ENCODE results near the gene UBTF.

GRCh38 chr17:44164476-44164875, 55.0 kb downstream of the UBTF start:
- TF ChIP-seq ZFP3 (tag by site-specific recombination; IDR thresholded peaks at IDR 0.05; ENCODE audit: low read depth) (no peak), ZNF433 (tag by site-specific recombination; IDR thresholded peaks at IDR 0.05; ENCODE audit: low read depth) (no peak), ZNF777 (tag by site-specific recombination; IDR thresholded peaks at IDR 0.05; ENCODE audit: borderline replicate concordance) (no peak), YY1 (tag by site-specific recombination; IDR thresholded peaks at IDR 0.05) (no peak), ZNF23 (tag by site-specific recombination; IDR thresholded peaks at IDR 0.05; ENCODE audit: borderline replicate concordance) (no peak), ZBTB21 (tag by site-specific recombination; IDR thresholded peaks at IDR 0.05) (no peak), MYNN (tag by site-specific recombination; IDR thresholded peaks at IDR 0.05; ENCODE audit: borderline replicate concordance) (no peak), ZNF639 (tag by site-specific recombination; IDR thresholded peaks at IDR 0.05) (no peak), ATF2 (tag by site-specific recombination; IDR thresholded peaks at IDR 0.05; ENCODE audit: low read depth) (no peak), BCL11B (tag by site-specific recombination; IDR thresholded peaks at IDR 0.05; ENCODE audit: low read depth) (no peak)
- TF ChIP-seq, protein P1, sequence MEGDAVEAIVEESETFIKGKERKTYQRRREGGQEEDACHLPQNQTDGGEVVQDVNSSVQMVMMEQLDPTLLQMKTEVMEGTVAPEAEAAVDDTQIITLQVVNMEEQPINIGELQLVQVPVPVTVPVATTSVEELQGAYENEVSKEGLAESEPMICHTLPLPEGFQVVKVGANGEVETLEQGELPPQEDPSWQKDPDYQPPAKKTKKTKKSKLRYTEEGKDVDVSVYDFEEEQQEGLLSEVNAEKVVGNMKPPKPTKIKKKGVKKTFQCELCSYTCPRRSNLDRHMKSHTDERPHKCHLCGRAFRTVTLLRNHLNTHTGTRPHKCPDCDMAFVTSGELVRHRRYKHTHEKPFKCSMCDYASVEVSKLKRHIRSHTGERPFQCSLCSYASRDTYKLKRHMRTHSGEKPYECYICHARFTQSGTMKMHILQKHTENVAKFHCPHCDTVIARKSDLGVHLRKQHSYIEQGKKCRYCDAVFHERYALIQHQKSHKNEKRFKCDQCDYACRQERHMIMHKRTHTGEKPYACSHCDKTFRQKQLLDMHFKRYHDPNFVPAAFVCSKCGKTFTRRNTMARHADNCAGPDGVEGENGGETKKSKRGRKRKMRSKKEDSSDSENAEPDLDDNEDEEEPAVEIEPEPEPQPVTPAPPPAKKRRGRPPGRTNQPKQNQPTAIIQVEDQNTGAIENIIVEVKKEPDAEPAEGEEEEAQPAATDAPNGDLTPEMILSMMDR (tag by site-specific recombination; IDR thresholded peaks at IDR 0.05), result no peak
- TF ChIP-seq, protein P2, sequence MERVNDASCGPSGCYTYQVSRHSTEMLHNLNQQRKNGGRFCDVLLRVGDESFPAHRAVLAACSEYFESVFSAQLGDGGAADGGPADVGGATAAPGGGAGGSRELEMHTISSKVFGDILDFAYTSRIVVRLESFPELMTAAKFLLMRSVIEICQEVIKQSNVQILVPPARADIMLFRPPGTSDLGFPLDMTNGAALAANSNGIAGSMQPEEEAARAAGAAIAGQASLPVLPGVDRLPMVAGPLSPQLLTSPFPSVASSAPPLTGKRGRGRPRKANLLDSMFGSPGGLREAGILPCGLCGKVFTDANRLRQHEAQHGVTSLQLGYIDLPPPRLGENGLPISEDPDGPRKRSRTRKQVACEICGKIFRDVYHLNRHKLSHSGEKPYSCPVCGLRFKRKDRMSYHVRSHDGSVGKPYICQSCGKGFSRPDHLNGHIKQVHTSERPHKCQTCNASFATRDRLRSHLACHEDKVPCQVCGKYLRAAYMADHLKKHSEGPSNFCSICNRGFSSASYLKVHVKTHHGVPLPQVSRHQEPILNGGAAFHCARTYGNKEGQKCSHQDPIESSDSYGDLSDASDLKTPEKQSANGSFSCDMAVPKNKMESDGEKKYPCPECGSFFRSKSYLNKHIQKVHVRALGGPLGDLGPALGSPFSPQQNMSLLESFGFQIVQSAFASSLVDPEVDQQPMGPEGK (tag by site-specific recombination; IDR thresholded peaks at IDR 0.05), result no peak
- TF ChIP-seq, protein P3, sequence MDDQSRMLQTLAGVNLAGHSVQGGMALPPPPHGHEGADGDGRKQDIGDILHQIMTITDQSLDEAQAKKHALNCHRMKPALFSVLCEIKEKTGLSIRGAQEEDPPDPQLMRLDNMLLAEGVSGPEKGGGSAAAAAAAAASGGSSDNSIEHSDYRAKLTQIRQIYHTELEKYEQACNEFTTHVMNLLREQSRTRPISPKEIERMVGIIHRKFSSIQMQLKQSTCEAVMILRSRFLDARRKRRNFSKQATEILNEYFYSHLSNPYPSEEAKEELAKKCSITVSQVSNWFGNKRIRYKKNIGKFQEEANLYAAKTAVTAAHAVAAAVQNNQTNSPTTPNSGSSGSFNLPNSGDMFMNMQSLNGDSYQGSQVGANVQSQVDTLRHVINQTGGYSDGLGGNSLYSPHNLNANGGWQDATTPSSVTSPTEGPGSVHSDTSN (CRISPR knock-in tag; IDR thresholded peaks at IDR 0.05), result no peak
- TF ChIP-seq, protein P4, sequence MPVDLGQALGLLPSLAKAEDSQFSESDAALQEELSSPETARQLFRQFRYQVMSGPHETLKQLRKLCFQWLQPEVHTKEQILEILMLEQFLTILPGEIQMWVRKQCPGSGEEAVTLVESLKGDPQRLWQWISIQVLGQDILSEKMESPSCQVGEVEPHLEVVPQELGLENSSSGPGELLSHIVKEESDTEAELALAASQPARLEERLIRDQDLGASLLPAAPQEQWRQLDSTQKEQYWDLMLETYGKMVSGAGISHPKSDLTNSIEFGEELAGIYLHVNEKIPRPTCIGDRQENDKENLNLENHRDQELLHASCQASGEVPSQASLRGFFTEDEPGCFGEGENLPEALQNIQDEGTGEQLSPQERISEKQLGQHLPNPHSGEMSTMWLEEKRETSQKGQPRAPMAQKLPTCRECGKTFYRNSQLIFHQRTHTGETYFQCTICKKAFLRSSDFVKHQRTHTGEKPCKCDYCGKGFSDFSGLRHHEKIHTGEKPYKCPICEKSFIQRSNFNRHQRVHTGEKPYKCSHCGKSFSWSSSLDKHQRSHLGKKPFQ (tag by site-specific recombination; IDR thresholded peaks at IDR 0.05), result no peak

All from HEK293 (cell line).